ENCODE measurements around the gene FAM81A. TPM values are rescaled to one million over a fixed set of nuclear protein-coding genes. Genes with fewer than 3 reads are reported as not detected.

FAM81A gene
- 10.4 to 17.3 TPM (median 13.9 TPM) in 5 replicates for total RNA-seq (2022; extraction: Qiagen RNA extraction; ENCODE audit: low read depth)

GRCh38 chr15:59437817-59438624 is at the start of gene FAM81A:
FAM81A (plus strand) TSS chr15:59438186; CDS start chr15:59458627, 20,441 bp downstream.

Other genes starting within 250 kb of the FAM81A start
- gene LDHAL6B, start 231.3 kb upstream of the FAM81A start, total RNA-seq (2022; extraction: Qiagen RNA extraction; ENCODE audit: low read depth) = not detected in 5 replicates
- gene MYO1E, start 65.3 kb upstream of the FAM81A start, total RNA-seq (2022; extraction: Qiagen RNA extraction; ENCODE audit: low read depth) = 137 to 332 TPM (median 241 TPM) in 5 replicates
- gene GCNT3, start 173.6 kb downstream of the FAM81A start, total RNA-seq (2022; extraction: Qiagen RNA extraction; ENCODE audit: low read depth) = 156 to 216 TPM (median 179 TPM) in 5 replicates
- gene GTF2A2, start 219.3 kb downstream of the FAM81A start, total RNA-seq (2022; extraction: Qiagen RNA extraction; ENCODE audit: low read depth) = 170 to 198 TPM (median 184 TPM) in 5 replicates

Measured in A549 treated with DMSO at 1 μM for 4 hours (cell line).